ENCODE results near the gene INSL3.

DNA sequence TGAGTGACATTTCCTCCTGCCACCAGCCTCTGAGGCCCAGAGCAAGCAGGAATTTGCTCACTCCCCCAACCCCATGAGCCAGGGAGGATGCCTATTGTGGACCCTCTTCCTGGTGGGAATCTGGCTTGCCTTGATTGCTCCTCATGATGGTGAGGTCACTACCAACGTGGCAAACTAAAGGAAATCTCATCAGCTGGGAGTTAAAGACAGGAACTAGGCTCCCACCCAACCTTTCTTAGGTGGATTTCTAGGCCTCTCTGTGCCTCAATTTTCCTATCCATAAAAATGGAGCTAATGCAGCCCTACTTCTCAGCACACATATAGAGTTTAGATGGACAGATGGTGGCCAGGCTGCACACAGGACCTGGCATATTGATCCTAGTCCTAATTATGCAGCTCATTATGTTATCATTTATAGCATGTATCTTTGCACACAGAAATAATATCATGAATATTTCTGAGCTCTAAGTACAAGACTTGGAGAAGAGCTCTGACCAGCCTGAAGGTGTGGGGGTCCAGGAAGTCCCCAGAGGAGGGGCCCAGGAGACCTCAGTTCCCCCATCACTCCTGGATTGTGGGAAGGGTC is 24.4 kb downstream of the INSL3 start:
- TF ChIP-seq TAF1 (IDR thresholded peaks at IDR 0.05; ENCODE audit: borderline replicate concordance, low read depth, low read length) (no peak), SMC3 (IDR thresholded peaks at IDR 0.05; ENCODE audit: low read depth, low read length) (no peak), CTCF (IDR thresholded peaks at IDR 0.05) (no peak), REST (IDR thresholded peaks at IDR 0.05; ENCODE audit: low read depth, low read length) (no peak)

Measured in SK-N-SH (cell line).